NOMO-1 (cell line): Measurements from ENCODE around the gene NOG.

Experiments
- DNase-seq, 2 experiments: peaks; one replicate each; lab custom pipeline; 2025; ENCODE audit not compliant: unreplicated experiment in 2 of 2; lab: John Stamatoyannopoulos, UW

Gene NOG

GRCh38 chr17:56596691-56597494 is 3.4 kb downstream of the NOG start:
- DNase-seq: no peak

GRCh38 chr17:56597495-56597990 is 4.0 kb downstream of the NOG start:
- no peak for DNase-seq

GRCh38 chr17:56598466-56598865 is 5.0 kb downstream of the NOG start:
- no peak for DNase-seq

GRCh38 chr17:56599088-56599487 is 5.6 kb downstream of the NOG start:
- DNase-seq: peak; percentile 17 to 27

GRCh38 chr17:56599566-56599965 is 6.1 kb downstream of the NOG start:
- DNase-seq: no peak

- no peak for DNase-seq
Measured at GRCh38 chr17:56600256-56600655, 6.8 kb downstream of the NOG start.

- peak; percentile 19 to 39 for DNase-seq
Measured at GRCh38 chr17:56601591-56601990, 8.1 kb downstream of the NOG start.

- DNase-seq: peak in 1 of 2 experiments; percentile 24
Measured at GRCh38 chr17:56602292-56603130, 9.0 kb downstream of the NOG start.

- peak in 1 of 2 experiments; percentile 22 for DNase-seq
Measured at GRCh38 chr17:56603486-56604238, 10.2 kb downstream of the NOG start.

GRCh38 chr17:56604691-56605290 is 11.3 kb downstream of the NOG start:
- DNase-seq: peak; percentile 64 to 67

GRCh38 chr17:56608944-56609343 is 15.4 kb downstream of the NOG start:
- DNase-seq: no peak

- DNase-seq: peak; percentile 37 to 71
Measured at GRCh38 chr17:56610321-56610720, 16.8 kb downstream of the NOG start.

- no peak for DNase-seq
Measured at GRCh38 chr17:56613131-56613530, 19.6 kb downstream of the NOG start.

- no peak for DNase-seq
Measured at GRCh38 chr17:56614522-56614921, 21.0 kb downstream of the NOG start.

GRCh38 chr17:56616239-56616638 is 22.7 kb downstream of the NOG start:
- DNase-seq: no peak

- DNase-seq: no peak
Measured at GRCh38 chr17:56623383-56623782, 29.9 kb downstream of the NOG start.

- DNase-seq: peak; percentile 49 to 78
Measured at GRCh38 chr17:56624309-56624708, 30.8 kb downstream of the NOG start.

GRCh38 chr17:56624912-56625311 is 31.4 kb downstream of the NOG start:
- DNase-seq: peak; percentile 41

GRCh38 chr17:56629531-56630075 is 36.1 kb downstream of the NOG start:
- no peak for DNase-seq

- DNase-seq: no peak
Measured at GRCh38 chr17:56630202-56630601, 36.7 kb downstream of the NOG start.
